ENCODE results near the gene KDM4C.
A peak's percentile ranks its signal among the peaks of the same experiment; 100 is the strongest.

Gene KDM4C

DNA sequence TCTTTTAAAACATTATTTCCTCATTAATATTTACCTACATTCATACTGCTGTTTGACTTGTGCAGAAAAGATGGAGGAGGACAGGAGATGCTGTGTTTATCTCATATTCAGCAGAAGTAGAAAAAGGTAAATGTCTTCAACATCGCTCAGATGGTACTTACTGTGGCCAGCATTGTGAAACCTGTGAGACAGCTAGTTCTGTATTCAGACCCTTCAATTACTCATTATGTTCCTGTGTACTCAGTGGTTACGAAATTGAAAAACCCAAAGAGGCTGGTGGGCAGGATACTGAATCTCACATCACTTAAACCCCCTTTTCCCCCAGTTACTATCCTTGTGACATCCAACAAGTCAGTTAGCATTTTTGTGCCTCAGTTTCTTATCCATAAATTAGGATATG, 216.0 kb downstream of the KDM4C start:
- H3K27me3 ChIP-seq (ENCODE audit: insufficient read depth, low read length), result no peaks in the 10 kb centered on the region
- 95% methylated on average over 2 of the region's 2 CpGs for WGBS
- no peak overlapping the region for H3K27ac ChIP-seq (ENCODE audit: low read depth, low read length)

DNA sequence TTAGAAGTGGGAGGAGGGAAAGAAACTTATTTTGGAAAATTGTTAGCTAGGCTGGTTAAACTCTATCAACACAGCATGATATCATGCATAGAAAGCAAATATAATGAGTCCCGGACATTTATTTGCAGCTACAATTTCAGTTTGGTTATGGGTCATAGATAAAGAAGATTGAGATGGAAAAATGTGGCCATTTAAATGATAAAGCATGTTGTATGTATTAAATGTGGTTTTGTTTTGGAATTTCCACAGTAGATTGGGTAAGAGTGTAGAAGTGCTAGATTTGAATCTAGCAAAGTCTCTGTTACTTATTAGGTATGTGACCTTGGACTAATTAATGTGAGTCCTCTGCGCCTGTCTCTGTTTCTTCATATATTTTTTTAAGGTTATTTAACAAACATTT, 217.4 kb downstream of the KDM4C start:
- no peak overlapping the region for H3K27ac ChIP-seq (ENCODE audit: low read depth, low read length)
- H3K9me3 ChIP-seq (ENCODE audit: insufficient read depth, low read depth, low read length), result no peaks in the 10 kb centered on the region
- WGBS, result 91% methylated on average over 1 of the region's 2 CpGs
- H3K27me3 ChIP-seq (ENCODE audit: insufficient read depth, low read length), result no peaks in the 10 kb centered on the region
- no peaks in the 10 kb centered on the region for H3K36me3 ChIP-seq (ENCODE audit: insufficient read depth, low read length)
- H3K4me1 ChIP-seq (ENCODE audit: insufficient read depth, low read length), result no peaks in the 10 kb centered on the region
- no peak overlapping the region for H3K4me3 ChIP-seq (ENCODE audit: low read length)
- H3K9ac ChIP-seq (ENCODE audit: low read depth, low read length), result no peak overlapping the region

More for the DNA sequence above, 216.0 kb downstream of the KDM4C start:
- H3K9ac ChIP-seq (ENCODE audit: low read depth, low read length), result no peak overlapping the region
- no peaks in the 10 kb centered on the region for H3K9me3 ChIP-seq (ENCODE audit: insufficient read depth, low read depth, low read length)
- no peak overlapping the region for H3K4me3 ChIP-seq (ENCODE audit: low read length)
- H3K4me1 ChIP-seq (ENCODE audit: insufficient read depth, low read length), result no peaks in the 10 kb centered on the region
- no peaks in the 10 kb centered on the region for H3K36me3 ChIP-seq (ENCODE audit: insufficient read depth, low read length)

- 94% methylated on average over 1 of the region's 1 CpG for WGBS
- Histone ChIP-seq H3K27me3 (ENCODE audit: insufficient read depth, low read length) (no peaks in the 10 kb centered on the region), H3K9me3 (ENCODE audit: insufficient read depth, low read depth, low read length) (no peaks in the 10 kb centered on the region), H3K27ac (ENCODE audit: low read depth, low read length) (no peak overlapping the region), H3K9ac (ENCODE audit: low read depth, low read length) (no peak overlapping the region), H3K36me3 (ENCODE audit: insufficient read depth, low read length) (peaks cover 8% of the 10 kb centered on the region; the same call in 1 of the 2 replicates), H3K4me1 (ENCODE audit: insufficient read depth, low read length) (no peaks in the 10 kb centered on the region), H3K4me3 (ENCODE audit: low read length) (no peak overlapping the region)
Measured at GRCh38 chr9:6977761-6978160, 220.0 kb downstream of the KDM4C start.

DNA sequence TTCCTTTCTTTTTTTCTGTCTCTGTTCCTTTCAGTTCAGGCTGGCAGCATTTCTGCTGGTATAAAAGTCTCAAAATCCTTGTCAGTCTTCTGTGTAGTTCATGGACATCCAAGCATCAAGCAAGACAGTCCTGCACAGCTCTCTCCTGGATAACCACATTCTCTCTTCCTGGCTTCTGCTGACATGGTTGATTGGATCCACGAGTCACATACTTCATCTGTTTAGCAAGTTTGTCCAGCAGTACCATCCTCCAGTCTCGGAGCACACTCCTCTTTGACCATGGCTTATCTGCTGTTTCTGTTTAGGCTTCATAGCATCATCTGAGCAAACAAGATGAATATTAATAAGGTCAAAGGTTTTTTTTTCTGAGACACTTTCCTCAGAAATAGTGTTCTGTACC, 220.8 kb downstream of the KDM4C start:
- no peak overlapping the region for H3K9ac ChIP-seq (ENCODE audit: low read depth, low read length)
- H3K27ac ChIP-seq (ENCODE audit: low read depth, low read length), result no peak overlapping the region
- peaks cover 9% of the 10 kb centered on the region; the same call in 1 of the 2 replicates for H3K36me3 ChIP-seq (ENCODE audit: insufficient read depth, low read length)
- H3K27me3 ChIP-seq (ENCODE audit: insufficient read depth, low read length), result no peaks in the 10 kb centered on the region
- H3K9me3 ChIP-seq (ENCODE audit: insufficient read depth, low read depth, low read length), result no peaks in the 10 kb centered on the region
- WGBS, result 94% methylated on average over 2 of the region's 2 CpGs
- H3K4me1 ChIP-seq (ENCODE audit: insufficient read depth, low read length), result no peaks in the 10 kb centered on the region
- no peak overlapping the region for H3K4me3 ChIP-seq (ENCODE audit: low read length)

- Histone ChIP-seq H3K4me1 (ENCODE audit: insufficient read depth, low read length) (peaks cover 15% of the 10 kb centered on the region), H3K36me3 (ENCODE audit: insufficient read depth, low read length) (peaks cover 24% of the 10 kb centered on the region), H3K27me3 (ENCODE audit: insufficient read depth, low read length) (no peaks in the 10 kb centered on the region), H3K9ac (ENCODE audit: low read depth, low read length) (no peak overlapping the region), H3K27ac (ENCODE audit: low read depth, low read length) (peak overlapping the region; percentile 40; the same call in 1 of the 2 replicates), H3K4me3 (ENCODE audit: low read length) (no peak overlapping the region), H3K9me3 (ENCODE audit: insufficient read depth, low read depth, low read length) (no peaks in the 10 kb centered on the region)
- WGBS, result 41% methylated on average over 3 of the region's 3 CpGs
Measured at GRCh38 chr9:6984941-6985578, 227.3 kb downstream of the KDM4C start.

- no peaks in the 10 kb centered on the region for H3K9me3 ChIP-seq (ENCODE audit: insufficient read depth, low read depth, low read length)
- no peaks in the 10 kb centered on the region for H3K27me3 ChIP-seq (ENCODE audit: insufficient read depth, low read length)
- H3K4me3 ChIP-seq (ENCODE audit: low read length), result no peak overlapping the region
- H3K27ac ChIP-seq (ENCODE audit: low read depth, low read length), result no peak overlapping the region
- no peak overlapping the region for H3K9ac ChIP-seq (ENCODE audit: low read depth, low read length)
- H3K4me1 ChIP-seq (ENCODE audit: insufficient read depth, low read length), result peaks cover 15% of the 10 kb centered on the region
- 85% methylated on average over 5 of the region's 5 CpGs for WGBS
- peaks cover 27% of the 10 kb centered on the region for H3K36me3 ChIP-seq (ENCODE audit: insufficient read depth, low read length)
Measured at GRCh38 chr9:6986141-6986815, 228.5 kb downstream of the KDM4C start.

DNA sequence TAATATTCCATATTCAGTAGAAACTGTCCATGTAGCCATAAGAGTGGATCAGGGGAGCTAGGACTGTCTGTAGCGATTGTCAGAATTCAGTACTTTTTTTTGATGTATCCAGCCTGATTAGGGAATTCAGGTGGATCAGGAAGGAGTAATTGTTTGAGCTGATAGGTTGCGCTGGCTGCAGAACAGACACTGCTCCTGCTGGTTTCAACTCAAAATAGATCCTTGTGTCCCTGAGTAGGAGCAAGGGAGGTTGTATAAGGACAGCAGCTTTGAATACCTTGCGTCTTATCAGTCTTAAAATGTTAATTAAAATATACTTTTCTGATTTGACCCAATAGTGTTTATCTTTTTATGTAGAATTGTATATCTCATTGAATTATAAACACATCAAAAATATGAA, 229.6 kb downstream of the KDM4C start:
- Histone ChIP-seq H3K9ac (ENCODE audit: low read depth, low read length) (no peak overlapping the region), H3K4me3 (ENCODE audit: low read length) (no peak overlapping the region), H3K36me3 (ENCODE audit: insufficient read depth, low read length) (peaks cover 23% of the 10 kb centered on the region), H3K4me1 (ENCODE audit: insufficient read depth, low read length) (peaks cover 15% of the 10 kb centered on the region), H3K27me3 (ENCODE audit: insufficient read depth, low read length) (no peaks in the 10 kb centered on the region), H3K27ac (ENCODE audit: low read depth, low read length) (no peak overlapping the region), H3K9me3 (ENCODE audit: insufficient read depth, low read depth, low read length) (no peaks in the 10 kb centered on the region)
- WGBS, result 94% methylated on average over 2 of the region's 3 CpGs

- H3K27me3 ChIP-seq (ENCODE audit: insufficient read depth, low read length), result no peaks in the 10 kb centered on the region
- no peaks in the 10 kb centered on the region for H3K9me3 ChIP-seq (ENCODE audit: insufficient read depth, low read depth, low read length)
- no peak overlapping the region for H3K9ac ChIP-seq (ENCODE audit: low read depth, low read length)
- no peak overlapping the region for H3K4me3 ChIP-seq (ENCODE audit: low read length)
- no peak overlapping the region for H3K27ac ChIP-seq (ENCODE audit: low read depth, low read length)
- peaks cover 17% of the 10 kb centered on the region; the same call in 1 of the 2 replicates for H3K36me3 ChIP-seq (ENCODE audit: insufficient read depth, low read length)
- WGBS, result 96% methylated on average over 1 of the region's 1 CpG
- H3K4me1 ChIP-seq (ENCODE audit: insufficient read depth, low read length), result no peaks in the 10 kb centered on the region
Measured at GRCh38 chr9:6991418-6991817, 233.6 kb downstream of the KDM4C start.

DNA sequence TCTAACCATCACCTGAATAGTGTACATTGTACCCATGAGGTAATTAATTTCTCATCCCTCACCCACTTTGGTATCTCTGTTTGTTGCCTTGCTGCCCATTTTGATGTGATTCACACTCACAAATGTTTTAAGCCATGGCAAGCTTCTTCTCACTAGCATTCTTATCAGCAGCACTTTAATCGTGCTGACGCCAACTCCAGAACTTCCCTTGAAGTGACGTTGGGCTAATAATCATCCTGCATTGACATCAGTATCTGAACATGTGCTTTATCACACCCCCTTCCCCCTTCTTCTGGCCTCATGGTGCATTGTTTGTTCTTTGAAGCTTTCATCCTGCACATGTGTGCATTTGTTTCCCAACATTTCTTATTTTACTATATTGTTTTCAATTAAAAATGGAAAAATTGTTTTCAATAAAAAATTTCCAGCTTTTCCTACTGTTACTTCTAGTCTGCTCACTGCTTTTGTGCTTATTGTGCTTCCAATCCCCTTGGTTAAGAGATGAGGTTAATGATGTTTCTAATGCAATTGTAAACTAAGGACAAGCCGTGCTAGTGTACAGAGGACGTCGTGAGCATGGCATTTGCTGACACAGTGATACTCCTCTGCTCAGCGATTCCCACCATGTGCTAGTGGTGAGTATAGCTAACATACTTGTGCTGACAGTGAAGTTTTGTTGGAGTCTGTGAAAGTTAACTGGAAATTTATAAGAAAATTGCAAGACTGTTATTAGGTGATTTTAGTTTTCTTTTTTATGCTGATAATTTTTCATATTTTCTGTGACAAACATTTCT, 238.5 kb downstream of the KDM4C start:
- Histone ChIP-seq H3K27me3 (ENCODE audit: insufficient read depth, low read length) (no peaks in the 10 kb centered on the region), H3K27ac (ENCODE audit: low read depth, low read length) (no peak overlapping the region), H3K9ac (ENCODE audit: low read depth, low read length) (no peak overlapping the region), H3K4me1 (ENCODE audit: insufficient read depth, low read length) (no peaks in the 10 kb centered on the region), H3K9me3 (ENCODE audit: insufficient read depth, low read depth, low read length) (no peaks in the 10 kb centered on the region), H3K4me3 (ENCODE audit: low read length) (no peak overlapping the region), H3K36me3 (ENCODE audit: insufficient read depth, low read length) (peaks cover 7% of the 10 kb centered on the region; the same call in 1 of the 2 replicates)
- WGBS, result 93% methylated on average over 7 of the region's 7 CpGs

DNA sequence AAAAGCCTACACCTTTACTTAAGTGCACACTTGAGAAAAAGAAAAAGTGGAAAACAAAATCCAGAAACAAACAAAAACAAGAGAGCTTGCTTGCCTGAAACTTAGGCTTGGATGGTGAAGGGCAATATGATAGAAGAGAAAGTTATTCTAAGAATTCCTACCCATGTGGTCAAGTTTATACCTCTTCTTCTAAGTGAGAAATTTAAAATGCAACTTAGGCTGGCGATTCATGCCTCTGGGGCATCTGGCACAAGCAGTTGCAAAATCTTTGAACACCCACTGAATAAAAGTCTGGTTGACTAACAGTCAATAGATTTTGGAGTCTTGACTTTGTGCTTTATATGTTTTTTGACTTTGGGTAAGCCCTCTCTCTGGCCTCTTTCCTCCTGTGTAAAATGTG, 239.6 kb downstream of the KDM4C start:
- Histone ChIP-seq H3K9ac (ENCODE audit: low read depth, low read length) (no peak overlapping the region), H3K27ac (ENCODE audit: low read depth, low read length) (no peak overlapping the region), H3K4me3 (ENCODE audit: low read length) (no peak overlapping the region), H3K9me3 (ENCODE audit: insufficient read depth, low read depth, low read length) (no peaks in the 10 kb centered on the region), H3K4me1 (ENCODE audit: insufficient read depth, low read length) (no peaks in the 10 kb centered on the region), H3K36me3 (ENCODE audit: insufficient read depth, low read length) (peaks cover 7% of the 10 kb centered on the region; the same call in 1 of the 2 replicates), H3K27me3 (ENCODE audit: insufficient read depth, low read length) (no peaks in the 10 kb centered on the region)
- WGBS, result 87% methylated on average over 1 of the region's 1 CpG

DNA sequence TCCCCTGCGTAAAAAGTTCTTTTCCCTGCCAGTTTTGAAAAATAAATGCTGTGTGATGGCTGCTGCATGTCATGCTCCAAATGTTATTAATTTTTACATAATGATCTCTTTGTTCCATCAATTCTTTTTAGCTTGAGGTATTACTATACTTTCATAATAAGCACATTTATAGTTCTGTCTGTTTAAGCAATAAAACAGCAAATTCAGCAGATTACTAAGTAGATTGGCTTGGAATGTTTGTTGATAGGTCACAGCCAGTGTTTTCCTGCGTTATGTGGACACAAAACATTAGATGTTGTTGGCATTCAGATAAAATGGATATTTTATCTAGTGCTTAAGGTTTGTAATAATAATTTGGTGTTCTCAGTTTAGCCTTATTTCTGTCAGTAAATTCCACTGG, 242.0 kb downstream of the KDM4C start:
- Histone ChIP-seq H3K36me3 (ENCODE audit: insufficient read depth, low read length) (peaks cover 7% of the 10 kb centered on the region; the same call in 1 of the 2 replicates), H3K27ac (ENCODE audit: low read depth, low read length) (no peak overlapping the region), H3K4me3 (ENCODE audit: low read length) (no peak overlapping the region), H3K27me3 (ENCODE audit: insufficient read depth, low read length) (no peaks in the 10 kb centered on the region), H3K9me3 (ENCODE audit: insufficient read depth, low read depth, low read length) (no peaks in the 10 kb centered on the region), H3K4me1 (ENCODE audit: insufficient read depth, low read length) (no peaks in the 10 kb centered on the region), H3K9ac (ENCODE audit: low read depth, low read length) (no peak overlapping the region)
- 97% methylated on average over 2 of the region's 2 CpGs for WGBS
